ENCODE data around the gene GNG4.

GNG4 gene

DNA sequence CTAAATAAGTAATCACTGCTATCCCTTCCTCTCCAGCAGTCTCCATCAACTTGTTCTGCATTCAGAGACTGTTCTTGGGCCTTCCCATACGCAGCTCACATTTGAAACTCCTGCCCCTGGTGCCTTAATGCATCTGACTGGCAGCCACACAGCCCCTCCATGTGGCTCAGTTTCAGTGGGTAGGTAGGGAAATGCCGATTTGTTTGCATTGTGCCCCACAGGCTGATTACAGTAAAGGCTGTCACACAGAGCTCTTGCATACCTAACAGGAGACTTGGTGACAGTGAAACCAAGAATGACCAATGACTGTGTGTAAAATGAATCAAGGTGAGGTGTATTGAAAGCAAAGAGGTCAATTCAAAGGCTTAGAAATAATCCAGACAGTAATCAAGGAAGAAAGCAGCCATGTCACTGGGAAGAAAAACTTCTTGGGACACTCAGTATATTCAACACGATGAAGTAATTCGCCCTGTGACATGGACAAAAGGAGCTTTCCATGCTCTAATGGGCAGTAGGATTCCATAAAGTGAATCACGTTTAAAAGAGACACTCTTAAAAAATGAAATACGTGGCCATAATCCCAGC lies 132.6 kb downstream of the GNG4 start:
- Histone ChIP-seq H2BK12ac (ENCODE audit: low read length) (no peak overlapping the region), H3K4me3 (ENCODE audit: low read depth, low read length) (no peak overlapping the region), H2BK5ac (ENCODE audit: low read depth, low read length, poor library complexity) (no peak overlapping the region), H3K27me3 (ENCODE audit: insufficient read depth, low read length) (no peaks in the 10 kb centered on the region), H2BK120ac (ENCODE audit: insufficient read depth, low read length, poor library complexity) (no peak overlapping the region), H3K79me1 (ENCODE audit: low read length) (no peaks in the 10 kb centered on the region), H3K79me2 (ENCODE audit: control insufficient read depth, insufficient read depth, low read length, poor library complexity) (no peaks in the 10 kb centered on the region), H3K4me1 (ENCODE audit: control insufficient read depth in 1 of 2, insufficient read depth in 2 of 2, low read length in 2 of 2) (no peaks in the 10 kb centered on the region), H3K9me3 (ENCODE audit: insufficient read depth, low read depth, low read length) (no peaks in the 10 kb centered on the region), H2AK5ac (ENCODE audit: low read length) (no peak overlapping the region), H4K91ac (ENCODE audit: low read depth, low read length) (no peak overlapping the region), H3K18ac (ENCODE audit: low read length) (no peak overlapping the region), H4K8ac (ENCODE audit: low read depth, low read length) (no peak overlapping the region), H3K23ac (ENCODE audit: low read length) (no peak overlapping the region), H2AFZ (ENCODE audit: insufficient read depth, low read length, poor library complexity) (no peak overlapping the region), H3K4me2 (ENCODE audit: low read length) (no peak overlapping the region), H3K27ac (ENCODE audit: low read depth, low read length) (no peak overlapping the region), H3K4ac (ENCODE audit: low read depth, low read length) (no peak overlapping the region), H3K14ac (ENCODE audit: low read length) (no peak overlapping the region), H4K12ac (ENCODE audit: low read depth, low read length) (no peak overlapping the region), H3K36me3 (ENCODE audit: control insufficient read depth in 1 of 2, insufficient read depth in 2 of 2, low read length in 2 of 2) (no peaks in the 10 kb centered on the region), H3K9ac (ENCODE audit: low read length) (no peak overlapping the region)
- DNase-seq: no peak
- WGBS (ENCODE audit: extremely low coverage, insufficient coverage, insufficient read length): no CpG with 5 or more reads among the region's 6 CpGs

DNA sequence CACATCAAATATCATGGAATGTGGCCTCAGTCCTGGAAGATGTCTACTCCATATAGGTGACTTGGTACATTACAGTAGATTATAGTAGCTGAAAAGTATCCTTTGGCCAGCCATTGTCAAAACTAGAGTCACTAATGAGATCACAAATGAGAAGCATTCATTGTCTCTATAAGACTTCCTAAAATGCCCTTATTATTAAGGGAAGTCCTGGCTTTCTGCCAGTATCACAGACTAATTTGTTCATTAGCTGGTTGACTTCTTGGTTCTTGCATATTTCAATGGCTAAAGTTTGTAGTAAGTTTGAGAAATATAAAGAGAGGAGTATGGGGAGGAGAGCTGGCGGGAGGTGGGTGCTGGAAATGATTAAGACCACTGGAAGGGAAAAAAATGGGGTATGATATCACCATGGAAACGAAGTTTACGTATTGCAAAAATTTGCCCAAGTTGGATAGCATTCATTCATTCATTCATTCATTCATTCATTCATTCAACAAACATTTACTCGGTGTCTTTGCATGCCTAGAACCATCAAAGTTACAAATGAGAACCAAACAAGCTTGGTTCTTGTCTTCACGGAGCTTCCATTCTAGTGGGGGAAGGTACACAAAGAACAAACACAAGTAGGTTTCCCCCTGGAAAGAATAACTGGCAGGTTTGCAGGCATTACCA lies 133.6 kb downstream of the GNG4 start:
- no peaks in the 10 kb centered on the region for H3K79me2 ChIP-seq (ENCODE audit: control insufficient read depth, insufficient read depth, low read length, poor library complexity)
- H3K4me2 ChIP-seq (ENCODE audit: low read length): no peak overlapping the region
- WGBS (ENCODE audit: extremely low coverage, insufficient coverage, insufficient read length): 100% methylated on average over 1 of the region's 5 CpGs

DNA sequence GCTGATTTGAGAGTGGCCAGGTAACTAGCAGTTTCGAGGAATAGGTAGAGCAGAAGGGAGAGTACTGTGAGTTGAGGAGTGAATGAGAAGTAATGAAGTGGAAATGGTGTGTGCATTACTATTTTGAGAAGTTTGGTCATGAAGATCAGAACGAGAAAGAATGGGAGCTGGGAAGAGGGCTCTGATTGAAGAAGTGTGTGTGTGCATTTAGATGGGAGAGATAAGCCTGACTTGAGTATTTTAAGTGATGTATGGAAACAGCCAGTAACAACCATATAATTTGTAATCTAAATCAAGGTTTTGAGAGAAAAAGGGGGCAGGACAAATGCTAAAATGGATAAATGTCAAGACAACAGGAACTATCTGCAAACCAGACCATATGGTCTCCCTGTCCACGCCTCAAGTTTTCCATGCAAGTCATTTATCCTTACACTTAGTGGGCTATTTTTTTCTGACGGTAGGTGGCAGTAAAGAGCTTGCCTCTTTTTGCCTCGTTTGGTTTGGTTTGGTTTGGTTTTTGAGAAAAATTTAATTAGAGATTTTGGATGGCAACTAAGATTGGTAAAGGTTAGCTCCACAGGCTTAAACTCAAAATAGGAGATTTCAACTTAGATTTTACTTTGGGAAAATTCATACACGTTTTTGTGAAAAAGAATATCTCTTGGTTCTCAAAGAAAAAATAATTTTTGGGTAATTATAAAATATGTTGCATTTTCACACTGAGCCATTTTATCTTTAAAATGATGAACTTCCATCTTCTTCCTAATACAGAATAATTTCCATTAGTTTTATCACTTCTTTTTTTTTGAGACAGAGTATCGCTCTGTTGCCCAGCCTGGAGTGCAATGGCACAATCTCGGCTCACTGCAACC lies 135.9 kb downstream of the GNG4 start:
- H2BK120ac ChIP-seq (ENCODE audit: insufficient read depth, low read length, poor library complexity): no peak overlapping the region
- no peaks in the 10 kb centered on the region for H3K79me2 ChIP-seq (ENCODE audit: control insufficient read depth, insufficient read depth, low read length, poor library complexity)
- no peak overlapping the region for H4K8ac ChIP-seq (ENCODE audit: low read depth, low read length)
- no peak overlapping the region for H3K14ac ChIP-seq (ENCODE audit: low read length)
- DNase-seq: peak; percentile 41 to 94
- no peak overlapping the region for H4K91ac ChIP-seq (ENCODE audit: low read depth, low read length)
- no peaks in the 10 kb centered on the region for H3K4me1 ChIP-seq (ENCODE audit: control insufficient read depth in 1 of 2, insufficient read depth in 2 of 2, low read length in 2 of 2)
- no peak overlapping the region for H3K27ac ChIP-seq (ENCODE audit: low read depth, low read length)
- no peak overlapping the region for H3K4me3 ChIP-seq (ENCODE audit: low read depth, low read length)
- no peak overlapping the region for H2BK5ac ChIP-seq (ENCODE audit: low read depth, low read length, poor library complexity)
- no peak overlapping the region for H3K18ac ChIP-seq (ENCODE audit: low read length)
- no peak overlapping the region for H2AK5ac ChIP-seq (ENCODE audit: low read length)
- no peak overlapping the region for H2AFZ ChIP-seq (ENCODE audit: insufficient read depth, low read length, poor library complexity)
- no peaks in the 10 kb centered on the region for H3K9me3 ChIP-seq (ENCODE audit: insufficient read depth, low read depth, low read length)
- no peak overlapping the region for H3K4me2 ChIP-seq (ENCODE audit: low read length)
- H3K4ac ChIP-seq (ENCODE audit: low read depth, low read length): no peak overlapping the region
- H3K36me3 ChIP-seq (ENCODE audit: control insufficient read depth in 1 of 2, insufficient read depth in 2 of 2, low read length in 2 of 2): no peaks in the 10 kb centered on the region
- no peaks in the 10 kb centered on the region for H3K27me3 ChIP-seq (ENCODE audit: insufficient read depth, low read length)
- H4K12ac ChIP-seq (ENCODE audit: low read depth, low read length): no peak overlapping the region
- no peak overlapping the region for H2BK12ac ChIP-seq (ENCODE audit: low read length)
- whole genome bisulfite sequencing (ENCODE audit: extremely low coverage, insufficient coverage, insufficient read length): 100% methylated on average over 1 of the region's 8 CpGs
- no peak overlapping the region for H3K23ac ChIP-seq (ENCODE audit: low read length)
- no peak overlapping the region for H3K9ac ChIP-seq (ENCODE audit: low read length)
- H3K79me1 ChIP-seq (ENCODE audit: low read length): no peaks in the 10 kb centered on the region

More for the DNA sequence above, 133.6 kb downstream of the GNG4 start:
- H3K9me3 ChIP-seq (ENCODE audit: insufficient read depth, low read depth, low read length): no peaks in the 10 kb centered on the region
- no peak overlapping the region for H4K12ac ChIP-seq (ENCODE audit: low read depth, low read length)
- H4K91ac ChIP-seq (ENCODE audit: low read depth, low read length): no peak overlapping the region
- no peak overlapping the region for H3K9ac ChIP-seq (ENCODE audit: low read length)
- no peak overlapping the region for H3K14ac ChIP-seq (ENCODE audit: low read length)
- H3K18ac ChIP-seq (ENCODE audit: low read length): no peak overlapping the region
- no peak overlapping the region for H3K4me3 ChIP-seq (ENCODE audit: low read depth, low read length)
- H3K36me3 ChIP-seq (ENCODE audit: control insufficient read depth in 1 of 2, insufficient read depth in 2 of 2, low read length in 2 of 2): no peaks in the 10 kb centered on the region
- no peaks in the 10 kb centered on the region for H3K79me1 ChIP-seq (ENCODE audit: low read length)
- H2BK12ac ChIP-seq (ENCODE audit: low read length): no peak overlapping the region
- H3K4ac ChIP-seq (ENCODE audit: low read depth, low read length): no peak overlapping the region
- no peaks in the 10 kb centered on the region for H3K27me3 ChIP-seq (ENCODE audit: insufficient read depth, low read length)
- H4K8ac ChIP-seq (ENCODE audit: low read depth, low read length): no peak overlapping the region
- H3K27ac ChIP-seq (ENCODE audit: low read depth, low read length): no peak overlapping the region
- H2BK5ac ChIP-seq (ENCODE audit: low read depth, low read length, poor library complexity): no peak overlapping the region
- H2BK120ac ChIP-seq (ENCODE audit: insufficient read depth, low read length, poor library complexity): no peak overlapping the region
- H3K4me1 ChIP-seq (ENCODE audit: control insufficient read depth in 1 of 2, insufficient read depth in 2 of 2, low read length in 2 of 2): no peaks in the 10 kb centered on the region
- no peak overlapping the region for H2AFZ ChIP-seq (ENCODE audit: insufficient read depth, low read length, poor library complexity)
- no peak for DNase-seq
- H2AK5ac ChIP-seq (ENCODE audit: low read length): no peak overlapping the region
- no peak overlapping the region for H3K23ac ChIP-seq (ENCODE audit: low read length)

DNA sequence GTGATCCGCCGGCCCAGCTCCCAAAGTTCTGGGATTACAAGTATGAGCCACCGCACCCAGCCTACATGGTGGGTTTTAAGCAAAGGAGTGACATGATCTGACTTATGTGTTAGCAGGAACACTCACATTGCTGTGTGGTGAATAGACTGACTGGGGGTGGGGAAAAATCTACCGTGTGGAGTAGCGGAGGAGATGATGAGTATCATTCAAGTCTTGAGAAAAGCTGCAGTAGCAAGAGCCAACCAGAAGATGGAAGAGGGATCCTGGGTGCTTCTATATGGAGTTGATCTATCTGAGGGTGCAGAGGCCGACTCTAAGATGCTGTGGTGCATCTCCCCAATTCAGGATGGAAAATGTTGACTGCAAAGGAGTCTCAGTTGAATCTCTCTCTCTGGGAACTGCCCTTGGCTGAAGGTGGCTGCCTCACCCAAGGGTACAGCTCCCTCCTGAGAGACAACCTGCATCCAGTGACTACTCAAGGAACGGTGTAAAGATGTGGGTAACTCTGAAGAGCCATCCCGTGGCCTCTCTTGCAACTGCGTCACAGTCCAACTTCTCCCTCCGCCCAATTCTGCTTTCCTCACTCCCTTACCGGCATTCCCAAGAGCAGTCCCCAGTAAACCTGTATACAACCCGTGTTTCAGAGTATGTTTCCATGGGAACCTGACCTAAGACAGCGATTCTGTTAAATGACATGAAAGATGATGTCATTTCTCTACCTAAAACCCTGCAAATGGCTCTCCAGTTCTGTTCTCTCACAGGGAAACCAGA lies 137.9 kb downstream of the GNG4 start:
- no peak overlapping the region for H3K4me3 ChIP-seq (ENCODE audit: low read depth, low read length)
- H2AK5ac ChIP-seq (ENCODE audit: low read length): no peak overlapping the region
- H3K79me2 ChIP-seq (ENCODE audit: control insufficient read depth, insufficient read depth, low read length, poor library complexity): no peaks in the 10 kb centered on the region
- no peak overlapping the region for H2BK120ac ChIP-seq (ENCODE audit: insufficient read depth, low read length, poor library complexity)
- no peak overlapping the region for H2BK5ac ChIP-seq (ENCODE audit: low read depth, low read length, poor library complexity)
- no peaks in the 10 kb centered on the region for H3K79me1 ChIP-seq (ENCODE audit: low read length)
- H3K27ac ChIP-seq (ENCODE audit: low read depth, low read length): no peak overlapping the region
- no peak overlapping the region for H4K12ac ChIP-seq (ENCODE audit: low read depth, low read length)
- no peak overlapping the region for H3K23ac ChIP-seq (ENCODE audit: low read length)
- no peak overlapping the region for H4K91ac ChIP-seq (ENCODE audit: low read depth, low read length)
- H3K36me3 ChIP-seq (ENCODE audit: control insufficient read depth in 1 of 2, insufficient read depth in 2 of 2, low read length in 2 of 2): no peaks in the 10 kb centered on the region
- H3K14ac ChIP-seq (ENCODE audit: low read length): no peak overlapping the region
- no peaks in the 10 kb centered on the region for H3K9me3 ChIP-seq (ENCODE audit: insufficient read depth, low read depth, low read length)
- H3K4me2 ChIP-seq (ENCODE audit: low read length): no peak overlapping the region
- no peak overlapping the region for H3K4ac ChIP-seq (ENCODE audit: low read depth, low read length)
- no peak overlapping the region for H2BK12ac ChIP-seq (ENCODE audit: low read length)
- H3K9ac ChIP-seq (ENCODE audit: low read length): no peak overlapping the region
- no peak overlapping the region for H3K18ac ChIP-seq (ENCODE audit: low read length)
- no peak overlapping the region for H4K8ac ChIP-seq (ENCODE audit: low read depth, low read length)
- no peaks in the 10 kb centered on the region for H3K4me1 ChIP-seq (ENCODE audit: control insufficient read depth in 1 of 2, insufficient read depth in 2 of 2, low read length in 2 of 2)
- no peaks in the 10 kb centered on the region for H3K27me3 ChIP-seq (ENCODE audit: insufficient read depth, low read length)
- H2AFZ ChIP-seq (ENCODE audit: insufficient read depth, low read length, poor library complexity): no peak overlapping the region
- DNase-seq: peak; percentile 12 to 44
- whole genome bisulfite sequencing (ENCODE audit: extremely low coverage, insufficient coverage, insufficient read length): no CpG with 5 or more reads among the region's 13 CpGs
